ENCODE results near the gene FCN2. TPM values are rescaled to one million over a fixed set of nuclear protein-coding genes. Genes with fewer than 3 reads are reported as not detected.

The FCN2 gene
- total RNA-seq, 1 donor from 2014 or later: not detected

- no peak overlapping the region for H3K27ac Mint-ChIP-seq (ENCODE audit: unreplicated experiment)
- no peak for DNase-seq (ENCODE audit: low spot score)
Observed at GRCh38 chr9:134868751-134869553, 11.7 kb upstream of the FCN2 start.

DNA sequence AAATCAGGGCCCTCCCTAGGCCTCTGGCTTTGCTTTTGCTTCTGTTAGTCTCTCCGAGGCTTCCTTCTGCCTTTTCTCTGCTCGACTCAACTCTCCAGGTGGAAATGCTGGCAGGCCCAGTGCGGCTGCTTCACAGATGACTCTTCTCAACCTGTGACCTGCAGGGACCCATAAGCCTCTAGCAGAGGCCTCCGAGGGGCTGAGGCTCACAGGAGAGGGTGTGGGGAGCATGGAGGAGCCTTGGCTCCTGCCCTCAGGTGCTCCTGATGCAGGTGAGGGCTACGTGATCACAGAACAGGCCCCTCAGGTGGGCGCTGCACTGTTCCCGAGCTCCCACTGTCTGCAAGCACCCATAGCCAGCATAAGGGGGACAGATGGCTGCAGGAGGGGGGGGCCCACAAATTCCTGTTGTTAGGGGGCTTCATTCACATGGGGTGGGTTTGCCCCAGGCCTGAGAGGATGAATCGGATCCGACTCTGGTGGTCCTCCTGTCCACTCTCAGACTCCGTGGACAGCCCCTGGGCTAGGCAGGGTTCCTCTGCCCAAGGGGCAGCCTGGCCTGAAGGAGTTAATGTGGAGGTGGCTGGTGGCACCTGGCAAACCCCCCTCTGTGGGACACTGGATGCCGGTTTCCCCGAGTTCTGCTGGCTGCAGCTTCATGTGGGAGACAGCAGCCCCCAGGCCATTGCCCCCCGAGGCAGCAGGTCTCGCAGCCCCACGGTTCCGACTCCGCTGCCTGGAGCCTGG lies 10.9 kb upstream of the FCN2 start:
- H3K4me3 Mint-ChIP-seq (ENCODE audit: unreplicated experiment): no peak overlapping the region
- H3K27ac Mint-ChIP-seq (ENCODE audit: unreplicated experiment): no peak overlapping the region
- TF ChIP-seq CTCF (IDR thresholded peaks at IDR 0.05; ENCODE audit: unreplicated experiment): no peak
- H3K9me3 Mint-ChIP-seq (ENCODE audit: unreplicated experiment): no peaks in the 10 kb centered on the region
- H3K4me1 Mint-ChIP-seq (ENCODE audit: unreplicated experiment): no peaks in the 10 kb centered on the region
- no peak for DNase-seq (ENCODE audit: low spot score)
- peaks cover 3% of the 10 kb centered on the region for H3K27me3 Mint-ChIP-seq (ENCODE audit: unreplicated experiment)
- no peaks in the 10 kb centered on the region for H3K36me3 Mint-ChIP-seq (ENCODE audit: low read depth, unreplicated experiment)

More at GRCh38 chr9:134868751-134869553, 11.7 kb upstream of the FCN2 start:
- no peaks in the 10 kb centered on the region for H3K4me1 Mint-ChIP-seq (ENCODE audit: unreplicated experiment)
- H3K9me3 Mint-ChIP-seq (ENCODE audit: unreplicated experiment): no peaks in the 10 kb centered on the region
- TF ChIP-seq CTCF (IDR thresholded peaks at IDR 0.05; ENCODE audit: unreplicated experiment): no peak
- no peak overlapping the region for H3K4me3 Mint-ChIP-seq (ENCODE audit: unreplicated experiment)
- no peaks in the 10 kb centered on the region for H3K36me3 Mint-ChIP-seq (ENCODE audit: low read depth, unreplicated experiment)
- peaks cover 3% of the 10 kb centered on the region for H3K27me3 Mint-ChIP-seq (ENCODE audit: unreplicated experiment)

GRCh38 chr9:134870301-134870694 lies 10.3 kb upstream of the FCN2 start:
- no peaks in the 10 kb centered on the region for H3K36me3 Mint-ChIP-seq (ENCODE audit: low read depth, unreplicated experiment)
- H3K4me3 Mint-ChIP-seq (ENCODE audit: unreplicated experiment): no peak overlapping the region
- peaks cover 3% of the 10 kb centered on the region for H3K27me3 Mint-ChIP-seq (ENCODE audit: unreplicated experiment)
- H3K27ac Mint-ChIP-seq (ENCODE audit: unreplicated experiment): no peak overlapping the region
- H3K4me1 Mint-ChIP-seq (ENCODE audit: unreplicated experiment): no peaks in the 10 kb centered on the region
- no peak for TF ChIP-seq CTCF (IDR thresholded peaks at IDR 0.05; ENCODE audit: unreplicated experiment)
- no peaks in the 10 kb centered on the region for H3K9me3 Mint-ChIP-seq (ENCODE audit: unreplicated experiment)
- no peak for DNase-seq (ENCODE audit: low spot score)

DNA sequence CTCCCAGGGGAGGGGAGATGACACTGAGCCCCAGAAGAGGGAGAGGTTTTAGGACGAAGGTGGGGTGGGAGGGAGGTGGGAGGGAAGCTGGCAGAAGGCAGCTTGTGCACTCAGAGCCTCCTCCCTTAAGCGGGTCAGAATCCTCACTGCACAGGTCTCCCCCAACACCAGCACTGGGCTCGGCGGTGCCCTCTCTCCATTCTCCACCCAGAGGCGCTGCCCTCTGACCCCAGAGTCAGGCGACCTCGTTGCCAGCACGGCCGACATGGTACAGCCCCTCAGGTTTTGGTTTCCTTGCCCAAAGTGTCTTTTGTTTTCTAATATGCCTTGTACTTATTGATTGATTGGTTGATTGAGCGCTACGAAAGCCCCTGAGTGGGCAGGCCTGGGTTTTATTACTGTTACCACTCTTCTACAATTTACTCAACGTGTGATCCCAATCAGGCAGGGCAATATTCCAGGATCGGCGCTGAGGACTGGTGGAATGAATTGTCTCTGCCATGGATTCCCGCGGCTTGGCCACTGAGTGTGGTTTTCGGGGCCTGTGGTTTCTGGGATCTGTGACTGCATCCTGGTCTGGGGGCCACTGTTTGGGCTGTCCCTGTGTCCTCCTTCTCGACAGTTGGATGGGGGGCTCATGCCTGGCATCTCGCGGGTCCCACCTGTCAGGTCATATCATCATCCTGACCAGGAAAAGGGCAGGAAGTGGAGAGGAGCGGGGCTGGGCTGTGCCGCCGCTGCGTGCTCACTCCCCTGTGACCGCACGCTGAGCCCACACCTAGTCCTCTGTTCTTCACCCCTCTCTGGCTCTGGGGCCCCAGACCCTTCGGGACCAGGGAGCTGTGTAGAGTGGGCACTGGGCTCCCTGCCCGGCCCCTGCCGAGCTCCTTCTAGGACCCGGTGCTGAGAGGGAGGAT lies 9.6 kb upstream of the FCN2 start:
- Mint-ChIP-seq H3K4me3 (ENCODE audit: unreplicated experiment) (no peak overlapping the region), H3K27me3 (ENCODE audit: unreplicated experiment) (peaks cover 3% of the 10 kb centered on the region), H3K9me3 (ENCODE audit: unreplicated experiment) (no peaks in the 10 kb centered on the region), H3K4me1 (ENCODE audit: unreplicated experiment) (no peaks in the 10 kb centered on the region), H3K27ac (ENCODE audit: unreplicated experiment) (no peak overlapping the region), H3K36me3 (ENCODE audit: low read depth, unreplicated experiment) (no peaks in the 10 kb centered on the region)
- no peak for DNase-seq (ENCODE audit: low spot score)
- no peak for TF ChIP-seq CTCF (IDR thresholded peaks at IDR 0.05; ENCODE audit: unreplicated experiment)
